WTC11 (cell line): ENCODE data around the gene KMT2D. TPM values are rescaled to one million over a fixed set of nuclear protein-coding genes. Genes with fewer than 3 reads are reported as not detected.
A peak's percentile ranks its signal among the peaks of the same experiment; 100 is the strongest.

Experiments
- ATAC-seq: fragments of 200-7000 bp; cut with Tn5 transposase; 2 replicates; pipeline ENCODE4 v1.10.0; 2021; ENCODE audit warnings: mild to moderate bottlenecking, moderate library complexity
- CTCF ChIA-PET: fragments of 300-600 bp; sonication (Branson Sonifier 250); formaldehyde crosslinking; loops from one replicate; lab custom pipeline; 2021; ENCODE audit warnings: antibody characterized with exemption; lab: Charles Lee
- POLR2A ChIA-PET: fragments of 350-600 bp; sonication (Branson Sonifier 250); formaldehyde crosslinking; loops from one replicate; lab custom pipeline; 2021; ENCODE audit warnings: antibody characterized with exemption; lab: Charles Lee
- DNase-seq: peaks from one replicate; pipeline ENCODE4 v3.0.0; 2021; ENCODE audit warnings: low spot score
- H3K27ac Mint-ChIP-seq: 2 replicates; pipeline ENCODE4 v1.8.0; 2021; ENCODE audit warnings: mixed read lengths
- H3K27me3 Mint-ChIP-seq: 2 replicates; pipeline ENCODE4 v1.8.0; 2021; ENCODE audit warnings: low read depth, mild to moderate bottlenecking, moderate library complexity, mixed read lengths
- H3K36me3 Mint-ChIP-seq: 2 replicates; pipeline ENCODE4 v1.8.0; 2021; ENCODE audit warnings: mixed read lengths
- H3K4me1 Mint-ChIP-seq: 2 replicates; pipeline ENCODE4 v1.8.0; 2022; ENCODE audit warnings: mixed read lengths
- H3K4me3 Mint-ChIP-seq: 2 replicates; pipeline ENCODE4 v1.8.0; 2021; ENCODE audit warnings: mild to moderate bottlenecking, moderate library complexity, mixed read lengths
- H3K9me3 Mint-ChIP-seq: 2 replicates; pipeline ENCODE4 v1.8.0; 2021; ENCODE audit warnings: mixed read lengths
- ATF6 ChIP-seq: sonication (generic); formaldehyde crosslinking; IDR thresholded peaks from 2 replicates; pipeline ENCODE4 v1.8.1; 2023; ENCODE audit warnings: mild to moderate bottlenecking, missing genetic modification reagents
- CBFB ChIP-seq: sonication (generic); formaldehyde crosslinking; IDR thresholded peaks from 2 replicates; pipeline ENCODE4 v1.8.1; 2022; ENCODE audit warnings: mild to moderate bottlenecking, low read depth, missing genetic modification reagents
- CREB1 ChIP-seq: sonication (generic); formaldehyde crosslinking; IDR thresholded peaks from 2 replicates; pipeline ENCODE4 v1.8.0; 2023; ENCODE audit warnings: mild to moderate bottlenecking, missing genetic modification reagents
- E2F4 ChIP-seq: sonication (generic); formaldehyde crosslinking; IDR thresholded peaks from 2 replicates; pipeline ENCODE4 v1.8.1; 2022; ENCODE audit warnings: low read depth, mild to moderate bottlenecking, moderate library complexity, missing genetic modification reagents, borderline replicate concordance
- EMX1 ChIP-seq: fragments of 250-450 bp; sonication (Bioruptor Pico); IDR thresholded peaks from 2 replicates; pipeline ENCODE4 v1.8.0; 2021; ENCODE audit warnings: mild to moderate bottlenecking
- FOXJ3 ChIP-seq: sonication (generic); formaldehyde crosslinking; IDR thresholded peaks from 2 replicates; pipeline ENCODE4 v1.9.0; 2021; ENCODE audit warnings: missing genetic modification reagents, mild to moderate bottlenecking, borderline replicate concordance
- FOXK1 ChIP-seq: sonication (generic); formaldehyde crosslinking; IDR thresholded peaks from 2 replicates; pipeline ENCODE4 v1.8.0; 2022; ENCODE audit warnings: mild to moderate bottlenecking, moderate library complexity, missing genetic modification reagents
- JUN ChIP-seq: sonication (generic); formaldehyde crosslinking; IDR thresholded peaks from 2 replicates; pipeline ENCODE4 v1.8.0; 2023; ENCODE audit warnings: mild to moderate bottlenecking, missing genetic modification reagents
- MYBL2 ChIP-seq: sonication (generic); formaldehyde crosslinking; IDR thresholded peaks from 2 replicates; pipeline ENCODE4 v1.8.1; 2023; ENCODE audit warnings: mild to moderate bottlenecking, moderate library complexity, missing genetic modification reagents
- RORB ChIP-seq: fragments of 250-450 bp; sonication (Bioruptor Pico); IDR thresholded peaks from 2 replicates; pipeline ENCODE4 v1.9.0; 2021; ENCODE audit warnings: mild to moderate bottlenecking
- USF2 ChIP-seq: sonication (generic); formaldehyde crosslinking; IDR thresholded peaks from 2 replicates; pipeline ENCODE4 v1.8.1; 2023; ENCODE audit warnings: mild to moderate bottlenecking, missing genetic modification reagents, moderate library complexity
- ZNF263 ChIP-seq: sonication (generic); formaldehyde crosslinking; IDR thresholded peaks from 2 replicates; pipeline ENCODE4 v1.8.1; 2022; ENCODE audit warnings: low read depth, mild to moderate bottlenecking, moderate library complexity, missing genetic modification reagents
- ZNF423 ChIP-seq: fragments of 250-450 bp; sonication (Bioruptor Pico); IDR thresholded peaks from 2 replicates; pipeline ENCODE4 v2.1.2; 2022; ENCODE audit warnings: mild to moderate bottlenecking, moderate library complexity
- ZNF532 ChIP-seq: fragments of 250-450 bp; sonication (Bioruptor Pico); IDR thresholded peaks from 2 replicates; pipeline ENCODE4 v1.9.0; 2021; ENCODE audit warnings: mild to moderate bottlenecking, borderline replicate concordance
- total RNA-seq: library from RNA; stranded (reverse); gene quantifications from 3 replicates; pipeline ENCODE4 v1.2.3, GENCODE V29; 2021
- TF ChIP-seq, protein P1 (sequence below): sonication (generic); formaldehyde crosslinking; IDR thresholded peaks from 2 replicates; pipeline ENCODE4 v1.8.1; 2023; ENCODE audit warnings: mild to moderate bottlenecking, missing genetic modification reagents, borderline replicate concordance
- TF ChIP-seq, protein P2 (sequence below): sonication (generic); formaldehyde crosslinking; IDR thresholded peaks from 2 replicates; pipeline ENCODE4 v1.8.1; 2022; ENCODE audit warnings: low read depth, missing genetic modification reagents, borderline replicate concordance
- TF ChIP-seq, protein P3 (sequence below): fragments of 250-450 bp; sonication (Bioruptor Pico); conservative IDR thresholded peaks from 2 replicates; pipeline ENCODE4 v1.9.0; 2021; ENCODE audit warnings: mild to moderate bottlenecking

Gene KMT2D
- total RNA-seq, 1 experiment from 2014 or later, result 101 TPM

DNA sequence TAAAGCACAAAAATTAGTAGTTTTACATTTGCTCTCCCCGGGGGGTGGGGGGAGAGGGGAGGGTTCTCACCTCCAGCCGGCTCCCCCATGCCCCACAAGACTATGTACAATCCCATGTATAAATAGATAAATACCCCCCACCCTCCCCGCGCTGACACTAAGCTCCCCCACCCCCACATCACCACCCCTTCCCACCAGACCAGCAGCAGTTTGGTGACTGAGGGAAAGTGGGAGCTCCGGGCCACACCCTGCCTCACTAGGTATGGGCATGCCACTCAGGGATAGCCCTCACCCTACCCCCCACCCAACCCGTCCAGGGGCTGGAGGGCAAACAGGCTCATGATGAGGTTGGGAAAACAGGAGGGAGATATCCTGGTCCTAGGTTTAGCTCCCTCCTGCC, 40.2 kb downstream of the KMT2D start:
- DNase-seq, result no peak
- peaks cover 27% of the 10 kb centered on the region for H3K36me3 Mint-ChIP-seq
- no peak overlapping the region for H3K4me3 Mint-ChIP-seq
- no peak overlapping the region for H3K27ac Mint-ChIP-seq
- H3K9me3 Mint-ChIP-seq, result no peaks in the 10 kb centered on the region
- H3K27me3 Mint-ChIP-seq, result peaks cover 6% of the 10 kb centered on the region
- ChIA-PET POLR2A (interaction anchor here (0.6 to 1.5 kb wide), 4 partner anchors 36 to 268 kb away, joined by 3 to 7 read pairs (median 5); partner anchors contain the start of genes ARF3 and RHEBL1), CTCF (interaction anchor here (0.6 to 4.1 kb wide), 25 partner anchors 15 to 473 kb away, joined by 3 to 98 read pairs (median 5); partner anchors contain the start of genes DDN, DDX23, RHEBL1 and WNT1)
- H3K4me1 Mint-ChIP-seq, result peaks cover 16% of the 10 kb centered on the region
- ATAC-seq, result no peak
- TF ChIP-seq, protein P1, sequence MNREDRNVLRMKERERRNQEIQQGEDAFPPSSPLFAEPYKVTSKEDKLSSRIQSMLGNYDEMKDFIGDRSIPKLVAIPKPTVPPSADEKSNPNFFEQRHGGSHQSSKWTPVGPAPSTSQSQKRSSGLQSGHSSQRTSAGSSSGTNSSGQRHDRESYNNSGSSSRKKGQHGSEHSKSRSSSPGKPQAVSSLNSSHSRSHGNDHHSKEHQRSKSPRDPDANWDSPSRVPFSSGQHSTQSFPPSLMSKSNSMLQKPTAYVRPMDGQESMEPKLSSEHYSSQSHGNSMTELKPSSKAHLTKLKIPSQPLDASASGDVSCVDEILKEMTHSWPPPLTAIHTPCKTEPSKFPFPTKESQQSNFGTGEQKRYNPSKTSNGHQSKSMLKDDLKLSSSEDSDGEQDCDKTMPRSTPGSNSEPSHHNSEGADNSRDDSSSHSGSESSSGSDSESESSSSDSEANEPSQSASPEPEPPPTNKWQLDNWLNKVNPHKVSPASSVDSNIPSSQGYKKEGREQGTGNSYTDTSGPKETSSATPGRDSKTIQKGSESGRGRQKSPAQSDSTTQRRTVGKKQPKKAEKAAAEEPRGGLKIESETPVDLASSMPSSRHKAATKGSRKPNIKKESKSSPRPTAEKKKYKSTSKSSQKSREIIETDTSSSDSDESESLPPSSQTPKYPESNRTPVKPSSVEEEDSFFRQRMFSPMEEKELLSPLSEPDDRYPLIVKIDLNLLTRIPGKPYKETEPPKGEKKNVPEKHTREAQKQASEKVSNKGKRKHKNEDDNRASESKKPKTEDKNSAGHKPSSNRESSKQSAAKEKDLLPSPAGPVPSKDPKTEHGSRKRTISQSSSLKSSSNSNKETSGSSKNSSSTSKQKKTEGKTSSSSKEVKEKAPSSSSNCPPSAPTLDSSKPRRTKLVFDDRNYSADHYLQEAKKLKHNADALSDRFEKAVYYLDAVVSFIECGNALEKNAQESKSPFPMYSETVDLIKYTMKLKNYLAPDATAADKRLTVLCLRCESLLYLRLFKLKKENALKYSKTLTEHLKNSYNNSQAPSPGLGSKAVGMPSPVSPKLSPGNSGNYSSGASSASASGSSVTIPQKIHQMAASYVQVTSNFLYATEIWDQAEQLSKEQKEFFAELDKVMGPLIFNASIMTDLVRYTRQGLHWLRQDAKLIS, result no peak
- TF ChIP-seq, protein P2, sequence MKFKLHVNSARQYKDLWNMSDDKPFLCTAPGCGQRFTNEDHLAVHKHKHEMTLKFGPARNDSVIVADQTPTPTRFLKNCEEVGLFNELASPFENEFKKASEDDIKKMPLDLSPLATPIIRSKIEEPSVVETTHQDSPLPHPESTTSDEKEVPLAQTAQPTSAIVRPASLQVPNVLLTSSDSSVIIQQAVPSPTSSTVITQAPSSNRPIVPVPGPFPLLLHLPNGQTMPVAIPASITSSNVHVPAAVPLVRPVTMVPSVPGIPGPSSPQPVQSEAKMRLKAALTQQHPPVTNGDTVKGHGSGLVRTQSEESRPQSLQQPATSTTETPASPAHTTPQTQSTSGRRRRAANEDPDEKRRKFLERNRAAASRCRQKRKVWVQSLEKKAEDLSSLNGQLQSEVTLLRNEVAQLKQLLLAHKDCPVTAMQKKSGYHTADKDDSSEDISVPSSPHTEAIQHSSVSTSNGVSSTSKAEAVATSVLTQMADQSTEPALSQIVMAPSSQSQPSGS (CRISPR knock-in tag), result no peak
- TF ChIP-seq CBFB (CRISPR knock-in tag) (no peak), RORB (no peak), JUN (no peak), FOXK1 (CRISPR knock-in tag) (no peak), FOXJ3 (CRISPR knock-in tag) (no peak), ATF6 (CRISPR knock-in tag) (no peak), ZNF263 (no peak), ZNF423 (CRISPR knock-in tag) (no peak)
- TF ChIP-seq, protein P3, sequence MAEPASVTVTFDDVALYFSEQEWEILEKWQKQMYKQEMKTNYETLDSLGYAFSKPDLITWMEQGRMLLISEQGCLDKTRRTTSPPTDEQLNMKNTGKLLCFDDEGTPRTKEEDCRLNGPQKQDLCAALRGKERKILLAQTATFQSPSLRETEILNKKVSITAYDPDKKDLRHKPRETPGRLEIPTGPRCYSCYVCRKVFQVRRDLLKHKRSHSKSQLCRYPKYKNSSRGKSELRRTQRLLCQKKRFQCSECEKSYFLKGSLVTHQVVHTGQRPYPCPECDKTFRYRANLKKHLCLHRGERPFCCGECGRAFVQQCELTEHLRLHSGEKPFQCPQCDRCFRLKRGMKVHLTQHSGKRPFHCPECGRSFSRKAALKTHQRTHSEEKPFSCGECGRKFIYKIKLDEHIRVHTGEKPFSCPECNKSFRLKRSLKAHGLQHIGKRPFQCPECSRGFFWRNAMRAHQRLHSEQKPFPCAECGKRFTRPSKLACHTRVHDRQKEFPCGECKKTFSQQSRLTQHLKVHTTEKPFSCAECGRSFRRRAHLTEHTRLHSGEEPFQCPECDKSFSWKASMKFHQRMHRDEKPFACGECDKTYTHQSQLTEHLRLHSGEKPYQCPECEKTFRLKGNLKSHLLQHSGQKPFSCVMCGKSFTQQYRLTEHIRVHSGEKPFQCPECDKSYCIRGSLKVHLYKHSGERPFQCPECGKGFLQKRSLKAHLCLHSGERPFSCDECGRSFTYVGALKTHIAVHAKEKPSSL, result no peak

DNA sequence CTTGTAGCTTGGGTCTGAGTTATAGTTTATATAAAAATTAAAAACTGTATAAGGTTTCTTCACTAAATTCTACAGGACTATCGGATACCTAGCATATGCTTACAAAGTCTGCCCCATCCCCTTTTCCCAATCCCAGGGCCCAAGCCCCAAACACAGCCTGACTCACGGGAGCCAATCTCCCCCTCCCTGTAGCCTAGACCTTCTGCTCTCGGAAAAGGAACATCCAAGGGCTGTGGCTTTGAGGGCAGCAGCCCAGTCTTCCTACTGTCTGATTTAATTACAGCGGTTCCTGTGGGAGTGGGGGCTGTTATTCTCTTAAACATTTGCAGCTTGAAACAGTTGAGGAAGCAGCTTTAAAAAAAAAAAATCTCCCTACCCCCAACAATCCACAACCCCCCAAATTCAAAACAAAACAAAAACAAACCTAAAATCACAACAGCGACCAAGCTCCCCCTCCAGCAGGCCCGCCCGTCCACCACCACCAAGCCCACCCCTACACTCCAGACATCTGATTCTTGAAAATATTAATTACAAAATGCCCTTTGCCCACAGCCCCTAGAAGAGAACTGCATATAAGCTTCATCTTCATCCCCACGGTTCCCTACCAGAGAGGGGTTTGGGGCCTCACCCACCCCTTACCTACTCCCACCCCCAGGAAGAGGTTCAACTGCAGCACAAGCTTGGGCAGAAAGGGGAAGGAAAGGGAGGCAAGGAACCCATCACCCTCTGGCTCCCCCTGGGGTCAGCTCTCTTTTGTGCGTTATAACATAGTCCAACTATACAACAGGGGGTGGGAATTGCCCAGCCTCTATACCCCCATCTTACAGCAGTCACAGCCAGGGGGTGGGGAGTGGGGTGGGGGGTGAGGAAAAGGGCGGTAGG, 40.9 kb downstream of the KMT2D start:
- Mint-ChIP-seq H3K36me3 (peaks cover 21% of the 10 kb centered on the region), H3K4me3 (peak overlapping the region; percentile 91), H3K9me3 (no peaks in the 10 kb centered on the region), H3K27ac (peak overlapping the region; percentile 92), H3K4me1 (peaks cover 16% of the 10 kb centered on the region), H3K27me3 (peaks cover 6% of the 10 kb centered on the region)
- no peak for TF ChIP-seq EMX1 (CRISPR knock-in tag)
- TF ChIP-seq E2F4, result no peak
- TF ChIP-seq FOXK1 (CRISPR knock-in tag), result no peak
- TF ChIP-seq CREB1 (CRISPR knock-in tag), result no peak
- TF ChIP-seq ZNF532, result no peak
- no peak for TF ChIP-seq USF2 (CRISPR knock-in tag)
- no peak for TF ChIP-seq MYBL2 (CRISPR knock-in tag)
- ATAC-seq, result peak; percentile 10
- DNase-seq, result peak; percentile 58
- CTCF ChIA-PET, result interaction anchor here (0.6 to 4.1 kb wide), 34 partner anchors 8 to 820 kb away, joined by 3 to 98 read pairs (median 5); partner anchors contain the start of genes DDN, DDX23, FKBP11 and RHEBL1
- POLR2A ChIA-PET, result interaction anchor here (0.5 to 1.5 kb wide), 7 partner anchors 11 to 722 kb away, joined by 3 to 7 read pairs (median 4); partner anchors contain the start of genes ARF3 and RHEBL1
